Measurements from ENCODE around the gene SPATA2L.

The SPATA2L gene, protein sequence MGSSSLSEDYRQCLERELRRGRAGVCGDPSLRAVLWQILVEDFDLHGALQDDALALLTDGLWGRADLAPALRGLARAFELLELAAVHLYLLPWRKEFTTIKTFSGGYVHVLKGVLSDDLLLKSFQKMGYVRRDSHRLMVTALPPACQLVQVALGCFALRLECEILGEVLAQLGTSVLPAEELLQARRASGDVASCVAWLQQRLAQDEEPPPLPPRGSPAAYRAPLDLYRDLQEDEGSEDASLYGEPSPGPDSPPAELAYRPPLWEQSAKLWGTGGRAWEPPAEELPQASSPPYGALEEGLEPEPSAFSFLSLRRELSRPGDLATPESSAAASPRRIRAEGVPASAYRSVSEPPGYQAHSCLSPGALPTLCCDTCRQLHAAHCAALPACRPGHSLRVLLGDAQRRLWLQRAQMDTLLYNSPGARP

DNA sequence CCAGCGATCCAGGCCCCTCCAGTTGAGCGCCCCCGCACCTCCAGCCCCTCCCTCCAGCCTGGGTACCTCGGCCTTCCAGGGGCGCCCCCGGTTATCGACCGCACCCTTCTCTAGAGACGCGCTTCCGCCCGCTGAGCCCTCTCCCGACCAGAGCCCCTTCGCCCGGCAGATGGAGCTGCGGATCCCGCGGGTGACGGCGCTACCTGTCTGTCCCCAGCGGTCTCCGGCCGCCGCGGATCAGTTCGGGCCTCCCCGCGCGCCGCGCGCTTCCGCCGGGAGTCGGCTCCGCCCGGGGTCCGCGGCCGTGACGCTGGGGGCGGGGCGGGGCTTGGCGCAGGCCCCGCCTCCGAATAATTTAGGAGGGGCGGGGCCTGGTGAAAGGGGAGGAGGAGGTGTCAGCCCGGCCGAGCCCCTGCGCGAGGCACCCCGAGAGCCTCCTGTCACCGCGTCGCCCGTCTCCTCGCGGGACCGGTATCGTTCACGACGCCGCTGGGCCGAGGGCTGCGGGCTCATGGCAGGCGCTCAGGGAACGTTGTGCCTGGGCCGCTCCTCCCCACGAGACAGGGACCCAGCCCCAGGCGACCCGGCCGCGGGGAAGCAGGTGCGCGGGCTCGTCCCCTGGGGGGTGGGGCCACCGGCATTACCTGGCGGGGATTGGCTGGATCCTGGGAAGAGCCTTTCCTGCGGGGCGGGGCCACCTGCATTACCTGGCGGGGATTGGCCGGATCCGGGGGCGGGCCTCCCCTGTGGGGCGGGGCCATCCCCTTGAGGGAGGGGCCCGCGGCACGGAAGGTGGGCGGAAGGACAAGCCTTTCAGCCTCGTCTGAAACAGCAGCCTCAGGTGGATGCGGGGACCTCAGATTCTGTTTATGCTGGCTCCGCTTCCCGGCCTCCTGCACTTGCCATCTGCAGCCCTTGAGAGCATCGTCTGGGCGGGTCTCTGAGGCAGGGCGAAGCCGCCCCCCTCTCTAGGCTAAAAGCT lies at the start of gene SPATA2L:
Gene SPATA2L, minus strand, starts transcription at position 281 of the 982 bp plus-strand sequence. CDS start 473 bp downstream, outside the sequence.
- no peak for DNase-seq

DNA sequence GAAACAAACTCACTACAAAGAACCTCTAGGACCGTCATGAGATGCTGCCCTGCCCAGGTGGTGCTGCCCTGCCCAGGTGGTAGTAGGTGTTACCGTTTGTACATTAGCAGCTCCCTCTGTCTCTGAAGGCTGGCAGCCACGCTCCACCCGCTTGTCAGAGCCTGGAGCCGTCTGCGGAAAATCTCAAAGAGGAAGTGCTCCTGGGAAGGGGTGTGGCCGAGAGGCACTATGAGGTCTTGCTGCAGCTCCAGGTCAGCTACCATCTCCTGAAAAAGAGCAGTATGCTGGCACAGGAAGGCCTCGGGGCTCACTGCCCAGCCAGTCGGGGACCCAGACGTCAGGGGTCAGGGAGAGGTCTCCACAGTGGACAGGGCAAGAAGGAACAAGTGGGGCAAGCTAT lies 48.1 kb upstream of the SPATA2L start:
- no peak for DNase-seq

DNA sequence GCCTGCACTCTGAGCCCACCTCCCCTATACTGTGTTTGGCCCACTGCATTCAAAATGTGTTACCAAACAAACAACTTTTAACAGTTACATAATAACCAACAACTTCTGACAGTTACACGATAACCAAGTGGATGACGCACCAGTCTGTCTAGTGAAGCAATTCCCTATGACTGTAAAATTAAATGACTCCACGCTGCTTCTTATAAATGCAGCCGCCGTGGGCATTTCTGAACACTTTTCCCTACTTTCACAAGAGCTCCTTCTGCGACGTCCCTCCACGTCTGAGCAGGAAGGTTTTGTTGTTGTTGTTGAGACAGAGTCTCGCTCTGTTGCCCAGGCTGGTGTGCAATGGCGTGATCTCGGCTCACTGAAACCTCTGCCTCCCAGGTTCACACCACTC lies 47.4 kb upstream of the SPATA2L start:
- DNase-seq = no peak

DNA sequence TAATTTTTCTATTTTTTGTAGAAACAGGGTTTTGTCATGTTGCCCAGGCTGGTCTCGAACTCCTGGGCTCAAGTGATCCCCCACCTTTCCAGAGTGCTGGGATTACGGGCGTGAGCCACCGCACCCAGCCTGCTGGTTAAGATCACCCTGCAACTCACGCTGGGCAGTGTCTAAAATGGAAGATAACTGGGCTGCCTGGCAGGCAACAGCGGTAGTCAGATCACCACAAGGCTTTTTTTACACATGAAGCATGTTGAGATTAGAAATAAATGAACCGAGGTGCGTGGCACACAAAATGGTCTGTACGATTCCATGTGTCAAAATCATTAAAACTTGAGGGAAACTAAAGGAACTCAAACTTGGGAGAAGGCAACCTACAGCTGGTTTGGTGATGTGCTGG lies 46.6 kb upstream of the SPATA2L start:
- DNase-seq = no peak

DNA sequence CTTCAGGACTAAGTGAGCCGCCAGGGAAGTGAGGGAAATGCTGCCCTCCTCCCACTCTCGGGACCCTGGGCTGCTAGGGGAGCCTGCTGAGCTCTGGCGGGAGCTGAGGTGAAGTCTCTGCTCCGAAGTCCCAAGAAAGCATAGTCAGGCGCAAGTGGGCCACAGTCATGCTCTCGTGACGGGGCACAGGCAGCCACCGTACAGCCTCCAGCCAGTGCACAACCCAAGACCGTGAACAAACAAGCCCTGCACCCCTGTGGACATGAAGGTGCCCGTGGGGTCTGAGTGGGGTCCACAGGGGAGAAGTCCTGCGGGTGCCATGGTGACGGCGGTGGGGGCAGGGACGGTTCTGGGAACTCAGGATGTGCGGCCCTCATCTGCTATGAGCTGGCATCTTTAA lies 44.5 kb upstream of the SPATA2L start:
- no peak for DNase-seq

DNA sequence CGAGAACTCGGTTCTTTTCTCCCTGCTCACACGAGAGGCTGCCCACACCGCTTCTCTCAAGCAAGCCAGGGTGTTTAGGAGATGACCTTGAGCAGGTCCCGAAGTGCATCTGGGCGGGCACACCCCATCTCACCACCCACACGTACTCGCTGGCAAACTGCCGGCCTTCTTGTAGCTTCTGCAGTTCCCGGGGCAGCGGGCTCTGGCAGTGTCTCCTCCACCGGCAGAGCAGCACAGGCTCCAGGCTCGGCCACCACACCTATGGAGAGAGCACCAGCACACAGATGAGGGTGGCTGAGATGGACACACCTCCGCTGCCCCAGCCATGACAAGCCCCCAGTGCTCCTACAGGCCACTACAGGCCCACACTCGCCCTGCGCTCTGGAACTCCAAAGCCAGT lies 43.3 kb upstream of the SPATA2L start:
- no peak for DNase-seq

DNA sequence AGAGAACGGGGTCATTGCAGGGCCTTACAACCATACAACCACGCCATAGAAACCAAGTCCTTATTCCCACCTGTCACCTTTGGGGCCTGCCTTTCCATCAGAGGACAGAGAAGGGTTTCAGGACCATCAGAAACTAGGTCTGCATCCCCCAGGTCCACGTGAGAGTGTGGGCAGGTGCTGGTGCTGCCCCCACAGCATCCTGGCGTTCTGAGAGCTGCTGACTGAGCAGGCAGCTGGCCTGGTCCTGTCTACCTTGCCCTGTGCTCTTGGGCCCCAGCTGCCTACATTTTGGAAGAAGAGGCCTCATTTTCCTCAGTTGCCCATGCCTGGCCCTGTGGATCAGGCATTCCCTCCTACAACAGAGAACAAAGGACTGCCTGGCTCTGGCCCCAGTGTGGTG lies 41.4 kb upstream of the SPATA2L start:
- DNase-seq = no peak

DNA sequence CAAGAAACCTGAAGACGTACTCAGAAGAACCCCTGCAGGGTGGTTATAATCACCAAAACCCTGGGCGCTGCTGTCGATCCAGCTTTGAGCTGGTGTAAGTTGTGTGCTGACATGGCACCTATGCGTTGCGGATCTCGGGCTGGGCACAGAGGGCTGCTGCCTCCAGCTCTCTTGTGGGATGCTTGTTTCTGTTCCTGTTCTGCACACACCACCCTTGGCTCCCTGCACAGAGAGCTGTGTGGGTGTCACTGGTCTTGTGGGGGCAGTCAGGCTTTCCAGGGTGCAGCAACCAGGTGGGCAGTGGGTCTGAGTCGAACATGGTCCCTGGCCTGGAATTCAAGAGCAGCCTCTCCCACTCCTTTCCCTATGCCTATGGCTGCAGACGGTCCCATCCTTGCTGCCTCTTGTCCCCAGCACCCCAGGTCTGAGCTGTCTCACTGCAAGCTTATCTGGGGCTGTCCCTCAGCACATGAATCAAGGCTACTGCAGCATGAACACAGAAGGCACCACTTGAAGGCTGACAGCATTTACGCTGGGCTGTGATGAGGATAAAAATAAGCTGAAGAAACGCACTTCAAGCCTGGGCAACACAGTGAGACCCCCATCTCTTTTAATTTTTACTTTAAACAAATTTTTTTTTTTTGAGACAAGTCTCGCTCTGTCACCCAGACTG lies 40.0 kb upstream of the SPATA2L start:
- no peak for DNase-seq

DNA sequence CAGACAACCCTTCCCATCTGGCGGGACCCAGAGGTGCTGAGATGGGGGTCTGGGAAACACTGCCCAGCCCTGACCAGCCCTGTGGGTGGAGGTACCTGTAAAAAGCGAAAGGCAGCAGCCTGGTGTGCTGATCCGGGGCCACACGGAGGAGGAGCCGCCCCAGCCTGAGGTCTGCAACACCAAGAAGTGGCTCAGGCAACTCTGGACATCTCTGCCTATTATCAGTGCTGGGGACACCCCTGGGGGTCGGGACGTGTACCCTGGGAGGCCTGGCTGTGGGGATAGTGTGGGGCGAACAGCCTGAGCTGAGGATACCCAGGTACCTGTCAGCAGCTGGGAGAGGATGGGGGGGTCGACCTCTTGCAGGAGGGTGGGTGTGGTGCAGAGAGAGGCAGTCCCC lies 37.9 kb upstream of the SPATA2L start:
- no peak for DNase-seq

DNA sequence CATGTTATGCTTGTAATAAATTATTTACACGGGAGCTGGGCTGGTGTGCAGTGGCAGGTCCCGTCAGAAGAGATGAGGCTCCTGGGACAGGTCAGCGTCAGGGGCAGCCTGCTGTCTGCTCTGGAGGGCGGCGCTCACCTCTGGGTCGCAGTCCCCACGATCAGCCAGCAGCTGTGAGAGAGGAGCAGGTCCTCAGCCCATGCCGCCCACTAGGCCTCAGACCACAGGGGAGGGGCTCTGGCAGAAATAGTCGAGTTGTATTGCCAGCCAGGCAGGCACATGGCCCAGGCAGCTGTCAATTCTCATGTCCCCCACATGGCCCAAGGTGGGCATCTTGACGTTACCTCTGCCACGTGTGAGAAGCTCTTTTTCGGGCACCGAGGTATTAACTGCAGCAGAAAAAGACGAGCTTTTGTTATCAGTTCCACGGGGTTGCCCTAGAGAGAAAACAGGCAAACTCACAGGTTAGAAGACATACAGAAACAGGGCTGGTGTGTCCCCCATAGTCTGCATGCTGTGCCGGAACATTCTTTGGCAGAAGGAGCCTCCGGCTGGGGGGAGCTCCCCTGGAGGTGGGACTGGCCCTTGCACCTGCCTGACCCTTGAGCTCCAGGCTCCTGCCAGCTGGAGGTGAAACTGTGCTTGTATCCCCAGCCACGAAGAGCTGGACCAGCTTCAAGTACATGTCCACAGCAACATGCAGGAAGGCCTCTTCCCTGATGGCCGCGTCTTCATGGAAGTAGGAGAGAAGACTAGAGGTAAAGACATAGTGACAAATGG lies 37.2 kb upstream of the SPATA2L start:
- DNase-seq = no peak

DNA sequence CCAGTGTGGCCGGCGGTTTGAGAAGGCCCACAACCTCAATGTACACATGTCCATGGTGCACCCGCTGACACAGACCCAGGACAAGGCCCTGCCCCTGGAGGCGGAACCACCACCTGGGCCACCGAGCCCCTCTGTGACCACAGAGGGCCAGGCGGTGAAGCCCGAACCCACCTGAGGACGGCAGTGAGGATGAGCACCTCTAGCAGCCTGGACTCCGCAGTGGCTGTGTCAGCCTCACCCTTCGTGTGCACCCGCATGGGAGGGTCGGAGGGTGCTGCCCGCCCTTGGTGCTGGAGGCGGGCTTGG lies 36.5 kb upstream of the SPATA2L start:
- DNase-seq = no peak

DNA sequence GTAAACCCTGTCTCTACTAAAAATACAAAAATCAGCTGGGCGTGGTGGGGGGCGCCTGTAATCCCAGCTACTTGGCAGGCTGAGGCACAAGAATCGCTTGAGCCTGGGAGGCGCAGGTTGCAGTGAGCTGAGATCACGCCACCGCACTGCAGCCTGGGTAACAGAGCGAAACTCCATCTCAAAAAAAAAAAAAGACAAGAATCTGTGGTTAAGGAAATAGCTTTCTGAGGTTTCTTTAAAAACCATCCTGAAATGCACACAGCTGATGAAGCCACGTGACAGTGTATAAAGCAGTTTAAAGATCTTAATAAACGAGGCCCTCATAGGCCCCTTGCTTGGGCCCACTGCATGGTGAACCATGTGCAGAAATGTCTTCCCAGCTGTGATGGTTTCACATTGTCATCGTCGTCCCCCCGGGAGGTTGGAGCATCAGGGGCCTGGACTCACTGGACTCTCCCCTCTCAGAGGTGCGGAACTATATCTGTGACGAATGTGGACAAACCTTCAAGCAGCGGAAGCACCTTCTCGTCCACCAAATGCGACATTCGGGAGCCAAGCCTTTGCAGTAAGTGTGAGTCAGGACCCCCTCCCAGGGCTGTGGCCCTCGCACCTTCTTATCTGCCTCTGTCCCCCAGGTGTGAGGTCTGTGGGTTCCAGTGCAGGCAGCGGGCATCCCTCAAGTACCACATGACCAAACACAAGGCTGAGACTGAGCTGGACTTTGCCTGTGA lies 36.0 kb upstream of the SPATA2L start:
- no peak for DNase-seq

DNA sequence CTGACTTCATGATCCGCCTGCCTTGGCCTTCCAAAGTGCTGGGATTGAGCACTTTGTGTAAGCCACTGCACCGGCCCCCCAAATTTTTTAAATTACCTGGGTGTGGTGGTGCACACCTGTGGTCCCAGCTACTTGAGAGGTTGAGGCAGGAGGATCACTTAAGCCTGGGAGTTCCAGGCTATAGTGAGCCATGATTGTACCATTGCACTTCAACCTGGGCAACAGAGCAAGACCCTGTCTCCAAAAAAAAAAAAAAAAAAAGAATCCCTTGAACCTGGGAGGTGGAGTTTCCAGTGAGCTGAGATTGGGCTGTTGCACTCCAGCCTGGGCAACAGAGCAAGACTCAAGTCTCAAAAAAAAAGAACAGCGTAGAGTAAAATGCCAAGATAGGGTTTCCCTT lies 35.0 kb upstream of the SPATA2L start:
- DNase-seq = no peak

DNA sequence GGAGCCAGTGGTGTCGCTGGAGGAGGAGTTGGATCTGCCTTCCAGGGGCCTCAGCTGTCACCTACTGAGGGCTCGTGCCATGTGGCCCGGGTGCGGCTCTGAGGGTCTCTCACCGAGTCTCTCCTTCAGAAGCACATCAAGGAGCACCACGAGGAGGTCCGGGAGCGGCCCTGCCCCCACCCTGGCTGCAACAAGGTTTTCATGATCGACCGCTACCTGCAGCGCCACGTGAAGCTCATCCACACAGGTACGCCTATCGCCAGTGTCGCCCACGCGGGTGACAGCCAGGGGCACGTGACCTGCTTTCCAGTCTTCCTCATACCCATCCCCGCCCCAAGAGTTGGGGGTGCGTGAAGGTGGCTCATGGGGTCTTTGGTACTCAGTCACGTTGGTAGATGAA lies 32.3 kb upstream of the SPATA2L start:
- DNase-seq = no peak

DNA sequence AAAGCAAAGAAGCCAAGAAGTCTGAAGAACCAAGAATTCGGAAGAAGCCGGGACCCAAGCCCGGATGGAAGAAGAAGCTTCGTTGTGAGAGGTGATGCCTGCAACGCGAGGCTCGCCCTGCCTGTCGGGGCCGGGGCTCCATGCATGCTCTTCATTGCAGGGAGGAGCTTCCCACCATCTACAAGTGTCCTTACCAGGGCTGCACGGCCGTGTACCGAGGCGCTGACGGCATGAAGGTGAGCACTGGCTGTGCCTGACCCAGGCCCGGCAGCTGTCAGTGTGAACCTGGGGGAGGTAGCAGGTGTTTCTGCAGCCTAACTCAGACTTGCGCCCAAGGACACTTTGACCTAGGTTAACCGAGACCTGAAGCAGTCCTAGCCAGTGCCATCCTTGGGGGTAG lies 31.8 kb upstream of the SPATA2L start:
- DNase-seq = no peak

DNA sequence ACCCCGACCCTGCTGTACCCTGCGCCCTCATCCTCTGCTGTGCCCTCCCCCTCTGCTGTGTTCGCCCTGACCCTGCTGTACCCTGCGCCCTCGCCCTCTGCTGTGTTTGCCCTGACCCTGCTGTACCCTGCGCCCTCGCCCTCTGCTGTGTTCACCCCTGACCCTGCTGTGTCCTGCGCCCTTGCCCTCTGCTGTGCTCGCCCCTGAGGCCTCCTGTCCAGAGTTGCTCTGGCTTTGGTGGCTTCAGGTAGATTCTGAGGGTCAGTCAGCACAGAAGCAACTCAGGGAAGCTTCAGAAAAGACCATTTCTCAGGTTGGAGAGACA lies 31.4 kb upstream of the SPATA2L start:
- no peak for DNase-seq

DNA sequence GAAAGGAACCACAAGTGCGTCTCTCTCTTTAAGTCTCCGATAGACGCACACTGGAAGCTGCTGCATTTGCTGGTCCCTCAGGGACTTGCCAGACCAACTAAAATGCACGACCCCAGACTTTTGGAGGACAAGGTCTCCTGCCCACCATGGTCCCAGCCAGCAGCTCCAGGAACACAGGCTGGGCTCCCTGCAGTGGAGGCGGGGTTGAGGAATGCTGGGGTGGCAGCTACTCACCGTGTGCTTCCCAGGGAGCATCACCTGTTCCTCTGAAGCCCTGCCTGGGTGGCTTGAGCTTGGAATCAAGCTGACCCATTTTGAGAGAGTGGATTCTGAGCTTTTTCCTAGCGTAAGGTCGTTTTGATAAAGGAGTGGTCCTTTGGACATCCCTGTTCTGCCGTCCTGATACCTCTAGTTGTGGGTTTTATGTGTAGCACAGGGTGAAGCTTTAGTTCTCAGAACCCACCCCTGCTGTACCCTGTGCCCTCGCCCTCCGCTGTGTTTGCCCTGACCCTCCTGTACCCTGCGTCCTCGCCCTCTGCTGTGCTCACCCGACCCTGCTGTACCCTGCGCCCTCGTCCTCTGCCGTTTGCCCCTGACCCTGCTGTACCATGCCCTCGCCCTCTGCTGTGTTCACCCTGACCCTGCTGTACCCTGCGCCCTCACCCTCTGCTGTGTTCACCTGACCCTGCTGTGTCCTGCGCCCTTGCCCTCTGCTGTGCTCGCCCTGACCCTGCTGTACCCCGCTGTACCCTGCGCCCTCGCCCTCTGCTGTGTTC lies 30.8 kb upstream of the SPATA2L start:
- no peak for DNase-seq

DNA sequence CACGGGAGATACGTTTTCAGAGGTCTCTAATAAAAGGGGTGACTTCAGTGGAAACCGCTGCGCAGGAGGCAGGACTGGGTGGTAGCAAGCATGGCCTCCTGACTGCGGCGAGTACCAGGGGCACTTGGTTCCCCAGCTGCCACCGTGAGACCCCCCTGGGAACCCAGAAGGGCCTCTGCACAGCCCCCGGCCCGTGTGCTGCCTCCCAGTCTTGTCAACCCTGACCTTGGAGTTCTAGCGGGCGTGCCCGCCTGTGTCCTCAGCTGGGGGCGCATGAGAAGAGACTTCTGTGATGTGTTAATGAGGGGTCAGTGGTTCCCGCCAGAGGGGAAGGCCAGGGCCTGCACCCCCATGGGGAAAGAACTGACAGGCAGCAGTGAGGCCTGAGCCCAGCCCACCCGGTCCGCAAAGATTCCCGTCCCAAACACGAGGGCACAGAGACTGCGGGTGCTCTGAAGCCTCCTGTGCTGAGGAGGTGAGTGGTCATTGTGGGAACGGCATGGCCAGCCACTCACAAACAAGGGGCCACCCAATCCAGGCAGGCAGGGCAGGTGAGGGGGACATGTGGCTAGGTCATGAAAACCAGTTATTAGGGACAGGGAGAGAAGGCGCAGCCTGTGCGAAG lies 29.2 kb upstream of the SPATA2L start:
- DNase-seq = no peak

DNA sequence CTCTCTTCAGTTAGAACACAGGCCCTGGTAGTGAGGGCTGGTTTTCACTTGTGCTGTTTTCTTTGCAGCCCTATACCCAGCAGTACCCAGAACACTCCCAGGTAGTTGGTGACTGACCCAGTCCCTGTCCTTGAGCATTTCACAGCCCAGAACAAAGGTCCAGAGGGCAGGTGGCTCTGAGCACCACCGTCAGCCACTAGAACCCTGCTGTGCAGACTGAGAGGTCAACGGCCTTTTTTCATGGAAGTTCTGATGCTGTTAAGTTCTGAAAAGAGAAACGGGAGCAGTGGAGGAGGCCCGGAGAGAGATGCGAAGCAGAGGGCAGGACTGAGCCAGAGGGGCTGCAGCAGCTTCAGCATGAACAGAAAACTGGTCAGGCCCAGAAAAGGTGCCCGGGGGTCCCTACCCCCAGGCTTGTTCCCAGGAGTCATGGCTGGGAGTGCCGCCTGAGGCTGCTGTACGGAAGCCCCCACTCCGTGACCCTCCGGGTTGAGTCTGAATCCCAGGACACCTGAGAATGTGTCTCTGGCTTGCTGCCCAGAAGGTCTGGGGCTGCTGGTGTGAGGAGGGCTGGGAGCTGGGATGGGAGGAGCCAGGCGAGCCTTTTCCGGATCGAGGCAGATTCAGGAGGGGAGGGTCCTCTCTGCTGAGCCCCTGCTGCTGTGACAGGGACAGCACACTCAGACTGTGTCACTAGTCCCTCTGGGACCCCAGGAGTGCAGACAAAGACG lies 28.5 kb upstream of the SPATA2L start:
- no peak for DNase-seq

DNA sequence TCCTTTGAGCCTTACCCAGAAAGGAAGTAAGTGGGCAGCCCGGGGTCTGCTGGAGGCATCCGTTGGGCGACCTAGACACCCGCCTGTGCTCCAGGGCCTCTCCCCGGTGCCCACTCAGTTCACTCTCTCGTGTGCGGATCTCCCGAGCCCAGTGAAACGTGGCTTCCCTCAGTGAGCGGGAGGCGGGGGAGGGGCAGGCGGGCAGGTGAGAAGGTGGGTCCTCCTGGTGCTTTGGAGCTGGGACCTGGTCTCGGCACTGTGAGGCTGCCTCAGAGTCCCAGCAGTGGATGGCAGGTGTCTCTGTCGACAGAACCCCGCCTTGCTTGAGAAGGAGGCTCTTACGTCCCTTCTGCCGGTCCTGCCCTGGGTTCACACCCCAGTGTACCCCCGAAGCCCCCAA lies 27.8 kb upstream of the SPATA2L start:
- DNase-seq = no peak

All from NCI-H2029 treated with DMSO at 0.1 percent for 48 hours (cell line).